DND-41 (cell line): ENCODE data around the gene HMG20B.

Experiments
- ATAC-seq: fragments of 200-7000 bp; cut with Tn5 transposase; 3 replicates; pipeline ENCODE4 v1.9.1; 2021; ENCODE audit warnings: low read depth; ENCODE audit not compliant: insufficient read depth
- DNase-seq: peaks from one replicate; pipeline ENCODE4 v3.0.0-alpha.2; 2020
- H2AFZ ChIP-seq: 2 replicates; pipeline ENCODE4 v1.6.0; 2012; ENCODE audit warnings: low read depth, low read length
- H3K27ac ChIP-seq: 2 replicates; pipeline ENCODE4 v1.5.1; 2012; ENCODE audit warnings: low read length, inconsistent platforms
- H3K27me3 ChIP-seq: fragments of 200-600 bp; sonication (generic); 2 replicates; pipeline ENCODE4 v1.6.0; 2012; ENCODE audit warnings: low read length, mild to moderate bottlenecking, inconsistent platforms; ENCODE audit not compliant: insufficient read depth, poor library complexity
- H3K36me3 ChIP-seq: 2 replicates; pipeline ENCODE4 v1.5.1; 2012; ENCODE audit warnings: low read length, inconsistent platforms; ENCODE audit not compliant: insufficient read depth
- H3K4me1 ChIP-seq: 2 replicates; pipeline ENCODE4 v1.5.1; 2012; ENCODE audit warnings: mild to moderate bottlenecking, low read length; ENCODE audit not compliant: insufficient read depth
- H3K4me2 ChIP-seq: 2 replicates; pipeline ENCODE4 v1.6.0; 2012; ENCODE audit warnings: mild to moderate bottlenecking, moderate library complexity, low read length, inconsistent platforms; ENCODE audit not compliant: insufficient read depth
- H3K4me3 ChIP-seq, 2 experiments: fragments of 200-600 bp in 1 of 2; shearing (Covaris generic) in 1 of 2; 2 replicates each; pipeline ENCODE4 v1.5.1; 2012 to 2016; ENCODE audit warnings: inconsistent platforms in 2 of 2, low read length in 2 of 2, mild to moderate bottlenecking in 2 of 2, low read depth in 1 of 2, moderate library complexity in 1 of 2
- H3K79me2 ChIP-seq: 2 replicates; pipeline ENCODE4 v1.6.0; 2012; ENCODE audit warnings: low read length, inconsistent platforms; ENCODE audit not compliant: insufficient read depth
- H3K9ac ChIP-seq: 2 replicates; pipeline ENCODE4 v1.6.0; 2012; ENCODE audit warnings: low read depth, mild to moderate bottlenecking, inconsistent platforms, low read length, moderate library complexity
- H3K9me3 ChIP-seq: 2 replicates; pipeline ENCODE4 v1.5.1; 2012; ENCODE audit warnings: low read length, moderate library complexity, mild to moderate bottlenecking, inconsistent platforms; ENCODE audit not compliant: insufficient read depth, severe bottlenecking
- H4K20me1 ChIP-seq: 2 replicates; pipeline ENCODE4 v1.6.0; 2012; ENCODE audit warnings: low read length; ENCODE audit not compliant: insufficient read depth
- CTCF ChIP-seq: IDR thresholded peaks from 2 replicates; pipeline ENCODE4 v1.5.1; 2012; ENCODE audit warnings: borderline replicate concordance, low read length, moderate library complexity, mild to moderate bottlenecking; ENCODE audit not compliant: poor library complexity, severe bottlenecking; ENCODE audit errors: extremely low read depth
- EZH2 ChIP-seq: IDR thresholded peaks from 3 replicates; pipeline ENCODE4 v1.6.1; 2012; ENCODE audit warnings: borderline replicate concordance, low read depth, mild to moderate bottlenecking, moderate library complexity, low read length, inconsistent platforms; ENCODE audit not compliant: severe bottlenecking

The HMG20B gene

GRCh38 chr19:3537438-3538240, 35.1 kb upstream of the HMG20B start:
- H3K27ac ChIP-seq: no peak overlapping the region
- H3K9me3 ChIP-seq: no peaks in the 10 kb centered on the region
- peaks cover 37% of the 10 kb centered on the region for H4K20me1 ChIP-seq
- H3K4me3 ChIP-seq: no peak overlapping the region
- ATAC-seq: peak; percentile 22; the same call in 1 of the 3 replicates
- TF ChIP-seq CTCF (no peak), EZH2 (no peak)
- DNase-seq: no peak
- no peaks in the 10 kb centered on the region for H3K27me3 ChIP-seq
- H2AFZ ChIP-seq: no peak overlapping the region
- no peak overlapping the region for H3K4me2 ChIP-seq
- H3K36me3 ChIP-seq: peaks cover 63% of the 10 kb centered on the region
- H3K4me1 ChIP-seq: no peaks in the 10 kb centered on the region
- no peaks in the 10 kb centered on the region for H3K79me2 ChIP-seq
- H3K9ac ChIP-seq: no peak overlapping the region

GRCh38 chr19:3538258-3538929, 34.4 kb upstream of the HMG20B start:
- H3K79me2 ChIP-seq: no peaks in the 10 kb centered on the region
- H3K4me3 ChIP-seq: no peak overlapping the region
- H3K9ac ChIP-seq: no peak overlapping the region
- no peak overlapping the region for H3K4me2 ChIP-seq
- no peaks in the 10 kb centered on the region for H3K4me1 ChIP-seq
- no peak for DNase-seq
- ATAC-seq: no peak
- no peak overlapping the region for H2AFZ ChIP-seq
- H3K9me3 ChIP-seq: no peaks in the 10 kb centered on the region
- peaks cover 35% of the 10 kb centered on the region for H4K20me1 ChIP-seq
- H3K36me3 ChIP-seq: peaks cover 62% of the 10 kb centered on the region
- no peak for TF ChIP-seq EZH2
- TF ChIP-seq CTCF: no peak
- no peak overlapping the region for H3K27ac ChIP-seq
- H3K27me3 ChIP-seq: no peaks in the 10 kb centered on the region

- Histone ChIP-seq H3K27ac (no peak within 1 kb of the TSS), H2AFZ (no peak within 1 kb of the TSS), H3K27me3 (no peaks in the 10 kb centered on the region), H3K4me2 (no peak within 1 kb of the TSS), H4K20me1 (peaks cover 35% of the 10 kb centered on the region), H3K4me3 (no peak within 1 kb of the TSS), H3K36me3 (peaks cover 61% of the 10 kb centered on the region), H3K9ac (no peak within 1 kb of the TSS), H3K9me3 (no peaks in the 10 kb centered on the region), H3K79me2 (no peaks in the 10 kb centered on the region), H3K4me1 (no peaks in the 10 kb centered on the region)
- TF ChIP-seq EZH2 (no peak), CTCF (no peak)
- ATAC-seq (no peak), DNase-seq (no peak)
Observed at GRCh38 chr19:3538965-3539755, 33.6 kb upstream of the HMG20B start, which contains the start of gene TEKTIP1. Gene TEKTIP1, plus strand, starts transcription at chr19:3539174. Its CDS starts 4 bp downstream, at chr19:3539178.
